HepG2 (cell line): ENCODE results near the gene GRIP2.

Source experiments
- MTA3 ChIP-seq: sonication (generic); formaldehyde crosslinking; IDR thresholded peaks from 2 replicates; pipeline ENCODE4 v1.4.0; 2020; ENCODE audit warnings: missing genetic modification reagents
- RAD21 ChIP-seq: fragments of 450-650 bp; formaldehyde crosslinking; IDR thresholded peaks from 2 replicates; pipeline ENCODE4 v1.5.0; 2020; ENCODE audit warnings: mild to moderate bottlenecking
- SKI ChIP-seq: fragments of 450-650 bp; IDR thresholded peaks from one replicate; pipeline ENCODE4 v1.6.1; 2018; ENCODE audit warnings: mild to moderate bottlenecking; ENCODE audit not compliant: partially characterized antibody
- SP1 ChIP-seq, 2 experiments: fragments of 450-650 bp in 1 of 2; sonication (generic) in 1 of 2; formaldehyde crosslinking in 1 of 2; IDR thresholded peaks; 2 replicates each; pipeline versions ENCODE4 v1.4.0 to v1.6.1; 2016 to 2020; ENCODE audit warnings: missing genetic modification reagents in 1 of 2
- SRSF9 ChIP-seq: fragments of 200-400 bp; formaldehyde crosslinking; IDR thresholded peaks from 2 replicates; pipeline ENCODE4 v1.6.1; 2018; ENCODE audit warnings: borderline replicate concordance, mild to moderate bottlenecking, low read depth, low read length; ENCODE audit not compliant: insufficient read depth, poor library complexity, severe bottlenecking
- YY1 ChIP-seq: IDR thresholded peaks from 2 replicates; pipeline ENCODE4 v1.6.1; 2011; ENCODE audit warnings: low read length, low read depth, moderate library complexity, mild to moderate bottlenecking; ENCODE audit not compliant: insufficient read depth, insufficient replicate concordance
- ZFP36 ChIP-seq: fragments of 150-350 bp; IDR thresholded peaks from 2 replicates; pipeline ENCODE4 v1.6.1; 2018; ENCODE audit warnings: borderline replicate concordance, low read length, low read depth; ENCODE audit not compliant: partially characterized antibody
- TF ChIP-seq, protein P1 (sequence below): sonication (generic); formaldehyde crosslinking; IDR thresholded peaks from 2 replicates; pipeline ENCODE4 v1.4.0; 2020; ENCODE audit warnings: missing genetic modification reagents
- TF ChIP-seq, protein P2 (sequence below): sonication (generic); formaldehyde crosslinking; IDR thresholded peaks from 2 replicates; pipeline ENCODE4 v1.5.0; 2020; ENCODE audit warnings: mild to moderate bottlenecking, missing genetic modification reagents, moderate library complexity

DNA sequence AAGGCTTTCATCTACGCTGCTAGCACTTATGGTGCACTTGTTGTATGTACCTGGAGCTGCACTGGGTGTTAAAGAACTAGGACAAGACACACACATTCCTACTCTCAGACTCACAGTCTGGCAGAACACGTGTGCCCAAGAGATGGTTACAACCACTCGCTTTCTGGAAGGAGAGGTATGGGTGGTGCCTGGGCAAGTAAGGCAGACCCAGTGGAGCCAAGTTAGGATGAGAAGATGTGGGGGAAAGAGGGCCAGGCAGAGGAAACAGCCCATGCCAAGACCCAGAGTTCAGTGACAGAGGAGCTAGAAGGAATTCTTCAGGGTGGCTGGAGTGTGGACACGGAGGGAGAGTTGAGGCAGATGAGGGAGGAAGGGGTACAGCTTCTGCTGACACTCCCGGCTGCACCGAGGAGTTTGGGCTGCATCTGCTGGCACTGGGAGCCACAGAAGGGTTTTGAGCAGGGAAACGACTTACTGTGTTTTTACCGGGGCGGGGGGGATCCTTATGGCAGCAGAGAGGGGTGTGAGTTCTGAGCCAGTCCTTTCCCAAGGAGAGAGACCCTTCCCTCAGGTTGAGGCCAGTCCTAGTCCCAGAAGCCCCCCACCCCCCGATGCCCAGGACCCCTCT, 59.0 kb downstream of the GRIP2 start:
- no peak for TF ChIP-seq YY1
- no peak for TF ChIP-seq ZFP36
- TF ChIP-seq SKI = no peak
- TF ChIP-seq, protein P1, sequence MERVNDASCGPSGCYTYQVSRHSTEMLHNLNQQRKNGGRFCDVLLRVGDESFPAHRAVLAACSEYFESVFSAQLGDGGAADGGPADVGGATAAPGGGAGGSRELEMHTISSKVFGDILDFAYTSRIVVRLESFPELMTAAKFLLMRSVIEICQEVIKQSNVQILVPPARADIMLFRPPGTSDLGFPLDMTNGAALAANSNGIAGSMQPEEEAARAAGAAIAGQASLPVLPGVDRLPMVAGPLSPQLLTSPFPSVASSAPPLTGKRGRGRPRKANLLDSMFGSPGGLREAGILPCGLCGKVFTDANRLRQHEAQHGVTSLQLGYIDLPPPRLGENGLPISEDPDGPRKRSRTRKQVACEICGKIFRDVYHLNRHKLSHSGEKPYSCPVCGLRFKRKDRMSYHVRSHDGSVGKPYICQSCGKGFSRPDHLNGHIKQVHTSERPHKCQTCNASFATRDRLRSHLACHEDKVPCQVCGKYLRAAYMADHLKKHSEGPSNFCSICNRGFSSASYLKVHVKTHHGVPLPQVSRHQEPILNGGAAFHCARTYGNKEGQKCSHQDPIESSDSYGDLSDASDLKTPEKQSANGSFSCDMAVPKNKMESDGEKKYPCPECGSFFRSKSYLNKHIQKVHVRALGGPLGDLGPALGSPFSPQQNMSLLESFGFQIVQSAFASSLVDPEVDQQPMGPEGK (CRISPR knock-in tag) = no peak
- no peak for TF ChIP-seq SRSF9
- TF ChIP-seq RAD21 (CRISPR knock-in tag) = no peak
- no peak for TF ChIP-seq SP1 (IDR thresholded peaks at IDR 0.05)
- no peak for TF ChIP-seq SP1 (CRISPR knock-in tag; IDR thresholded peaks at IDR 0.05)
- TF ChIP-seq, protein P2, sequence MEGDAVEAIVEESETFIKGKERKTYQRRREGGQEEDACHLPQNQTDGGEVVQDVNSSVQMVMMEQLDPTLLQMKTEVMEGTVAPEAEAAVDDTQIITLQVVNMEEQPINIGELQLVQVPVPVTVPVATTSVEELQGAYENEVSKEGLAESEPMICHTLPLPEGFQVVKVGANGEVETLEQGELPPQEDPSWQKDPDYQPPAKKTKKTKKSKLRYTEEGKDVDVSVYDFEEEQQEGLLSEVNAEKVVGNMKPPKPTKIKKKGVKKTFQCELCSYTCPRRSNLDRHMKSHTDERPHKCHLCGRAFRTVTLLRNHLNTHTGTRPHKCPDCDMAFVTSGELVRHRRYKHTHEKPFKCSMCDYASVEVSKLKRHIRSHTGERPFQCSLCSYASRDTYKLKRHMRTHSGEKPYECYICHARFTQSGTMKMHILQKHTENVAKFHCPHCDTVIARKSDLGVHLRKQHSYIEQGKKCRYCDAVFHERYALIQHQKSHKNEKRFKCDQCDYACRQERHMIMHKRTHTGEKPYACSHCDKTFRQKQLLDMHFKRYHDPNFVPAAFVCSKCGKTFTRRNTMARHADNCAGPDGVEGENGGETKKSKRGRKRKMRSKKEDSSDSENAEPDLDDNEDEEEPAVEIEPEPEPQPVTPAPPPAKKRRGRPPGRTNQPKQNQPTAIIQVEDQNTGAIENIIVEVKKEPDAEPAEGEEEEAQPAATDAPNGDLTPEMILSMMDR (CRISPR knock-in tag) = no peak
- no peak for TF ChIP-seq MTA3 (CRISPR knock-in tag)
